ENCODE data around the gene PCDH9. TPM values are rescaled to one million over a fixed set of nuclear protein-coding genes. Genes with fewer than 3 reads are reported as not detected.

Gene PCDH9
- total and polyA plus RNA-seq, 2 of the 4 experiments (the other 2 are of a cell fraction), result 2.2 to 10.2 TPM

DNA sequence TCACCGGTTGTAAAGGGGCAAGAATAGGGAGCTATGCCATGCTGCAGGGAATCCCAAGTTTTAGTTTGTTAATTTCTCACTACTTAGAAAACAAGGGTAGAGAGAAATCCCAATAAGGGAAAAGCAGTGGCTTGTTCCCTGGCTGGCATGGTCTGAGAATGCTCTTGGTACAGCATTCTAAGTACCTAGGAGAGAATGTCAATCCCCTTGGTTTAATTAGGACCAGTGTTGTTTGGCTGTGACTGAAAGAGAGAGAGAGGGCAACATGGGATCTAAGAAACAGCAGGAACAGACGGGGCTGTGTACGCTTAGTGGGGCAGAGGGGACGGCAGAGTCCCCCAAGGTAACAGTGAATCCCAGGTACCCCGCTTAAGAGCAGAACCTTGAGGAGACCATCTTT is 228.8 kb downstream of the PCDH9 start:
- no peak overlapping the region for H3K4me2 ChIP-seq (ENCODE audit: low read depth, low read length)
- no peak overlapping the region for H3K14ac ChIP-seq (replicated peaks; ENCODE audit: low read depth, low read length)
- no CpG with 5 or more reads among the region's 5 CpGs for WGBS, 2 experiments (ENCODE audit: extremely low coverage in 2 of 2, insufficient read length in 1 of 2)
- H3K9me3 ChIP-seq (ENCODE audit: control insufficient read depth, insufficient read depth, low read length), result no peaks in the 10 kb centered on the region
- no peak overlapping the region for H2AK9ac ChIP-seq (replicated peaks; ENCODE audit: low read depth, low read length, poor library complexity)
- intact Hi-C loops (cut with micrococcal nuclease) (no loop called here), in situ Hi-C loops (cut with MboI; ENCODE audit: low sequenced_read_pairs) (no loop called here), dilution Hi-C loops (cut with HindIII; ENCODE audit: low sequenced_read_pairs, unreplicated experiment) (no loop called here)
- TF ChIP-seq, protein P1, sequence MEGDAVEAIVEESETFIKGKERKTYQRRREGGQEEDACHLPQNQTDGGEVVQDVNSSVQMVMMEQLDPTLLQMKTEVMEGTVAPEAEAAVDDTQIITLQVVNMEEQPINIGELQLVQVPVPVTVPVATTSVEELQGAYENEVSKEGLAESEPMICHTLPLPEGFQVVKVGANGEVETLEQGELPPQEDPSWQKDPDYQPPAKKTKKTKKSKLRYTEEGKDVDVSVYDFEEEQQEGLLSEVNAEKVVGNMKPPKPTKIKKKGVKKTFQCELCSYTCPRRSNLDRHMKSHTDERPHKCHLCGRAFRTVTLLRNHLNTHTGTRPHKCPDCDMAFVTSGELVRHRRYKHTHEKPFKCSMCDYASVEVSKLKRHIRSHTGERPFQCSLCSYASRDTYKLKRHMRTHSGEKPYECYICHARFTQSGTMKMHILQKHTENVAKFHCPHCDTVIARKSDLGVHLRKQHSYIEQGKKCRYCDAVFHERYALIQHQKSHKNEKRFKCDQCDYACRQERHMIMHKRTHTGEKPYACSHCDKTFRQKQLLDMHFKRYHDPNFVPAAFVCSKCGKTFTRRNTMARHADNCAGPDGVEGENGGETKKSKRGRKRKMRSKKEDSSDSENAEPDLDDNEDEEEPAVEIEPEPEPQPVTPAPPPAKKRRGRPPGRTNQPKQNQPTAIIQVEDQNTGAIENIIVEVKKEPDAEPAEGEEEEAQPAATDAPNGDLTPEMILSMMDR (conservative IDR thresholded peaks at IDR 0.05; ENCODE audit: low read depth, low read length), result no peak
- no peak for TF ChIP-seq RCOR1 (IDR thresholded peaks at IDR 0.05; ENCODE audit: insufficient replicate concordance, low read length)
- no peak for TF ChIP-seq RFX5 (IDR thresholded peaks at IDR 0.05; ENCODE audit: low read depth, low read length)
- TF ChIP-seq RAD21 (IDR thresholded peaks at IDR 0.05; ENCODE audit: low read length), result no peak
- no peak for TF ChIP-seq POLR2A (IDR thresholded peaks at IDR 0.05; ENCODE audit: low read depth, low read length)
- no peak for TF ChIP-seq MXI1 (IDR thresholded peaks at IDR 0.05; ENCODE audit: borderline replicate concordance, low read depth, low read length)
- TF ChIP-seq, protein P2, sequence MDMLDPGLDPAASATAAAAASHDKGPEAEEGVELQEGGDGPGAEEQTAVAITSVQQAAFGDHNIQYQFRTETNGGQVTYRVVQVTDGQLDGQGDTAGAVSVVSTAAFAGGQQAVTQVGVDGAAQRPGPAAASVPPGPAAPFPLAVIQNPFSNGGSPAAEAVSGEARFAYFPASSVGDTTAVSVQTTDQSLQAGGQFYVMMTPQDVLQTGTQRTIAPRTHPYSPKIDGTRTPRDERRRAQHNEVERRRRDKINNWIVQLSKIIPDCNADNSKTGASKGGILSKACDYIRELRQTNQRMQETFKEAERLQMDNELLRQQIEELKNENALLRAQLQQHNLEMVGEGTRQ (IDR thresholded peaks at IDR 0.05; ENCODE audit: low read depth, low read length), result no peak
- no peak for TF ChIP-seq NFE2L2 (IDR thresholded peaks at IDR 0.05; ENCODE audit: low read depth, low read length)
- no peaks in the 10 kb centered on the region for H3K79me1 ChIP-seq (ENCODE audit: low read depth in 1 of 2, low read length in 2 of 2)
- no peak overlapping the region for H2BK15ac ChIP-seq (ENCODE audit: low read depth, low read length)
- H4K91ac ChIP-seq (ENCODE audit: insufficient read depth, low read depth, low read length), result no peak overlapping the region
- H4K20me1 ChIP-seq (ENCODE audit: insufficient read depth, low read length), result no peaks in the 10 kb centered on the region
- H3K4me1 ChIP-seq (ENCODE audit: control insufficient read depth, insufficient read depth, low read length), result 0 out of 2 replicates have a peak, but pooled peaks cover 3% of the 10 kb centered on the region
- POLR2A ChIA-PET (ENCODE audit: unreplicated experiment), result no interaction called here
- no peak overlapping the region for H4K8ac ChIP-seq (ENCODE audit: low read depth in 2 of 2, low read length in 2 of 2)
- H3K56ac ChIP-seq (ENCODE audit: extremely low read depth, insufficient read depth, low read length), result no peak overlapping the region
- no peak for DNase-seq
- CTCF ChIA-PET, result interaction anchor here (0.6 kb wide), 1 partner anchor 20 kb away, joined by 4 read pairs; no protein-coding TSS in a partner anchor
- no peak overlapping the region for H3K4ac ChIP-seq (ENCODE audit: low read depth, low read length)
- H2BK5ac ChIP-seq (ENCODE audit: low read depth, low read length, poor library complexity, severe bottlenecking), result no peak overlapping the region
- H2AK5ac ChIP-seq (ENCODE audit: low read depth, low read length), result no peak overlapping the region
- no peaks in the 10 kb centered on the region for H3K36me3 ChIP-seq (ENCODE audit: control insufficient read depth, insufficient read depth, low read length)
- no peak overlapping the region for H3K4me3 ChIP-seq (ENCODE audit: insufficient read depth, low read depth, low read length)
- no peak overlapping the region for H2BK120ac ChIP-seq (ENCODE audit: low read depth, low read length)
- H2BK20ac ChIP-seq (ENCODE audit: low read depth, low read length), result no peak overlapping the region
- H3K23ac ChIP-seq (ENCODE audit: low read depth, low read length), result no peak overlapping the region
- H3K27ac ChIP-seq (ENCODE audit: insufficient read depth, low read length), result no peak overlapping the region
- no peak overlapping the region for H3K9ac ChIP-seq (ENCODE audit: low read depth, low read length)
- H3K27me3 ChIP-seq (ENCODE audit: control insufficient read depth, insufficient read depth, low read length), result no peaks in the 10 kb centered on the region
- H2AFZ ChIP-seq (replicated peaks; ENCODE audit: low read length, poor library complexity), result no peak overlapping the region
- H4K5ac ChIP-seq (ENCODE audit: low read depth, low read length), result no peak overlapping the region
- no peak overlapping the region for H3K18ac ChIP-seq (ENCODE audit: low read depth, low read length)
- BruUV-seq (replicated peaks), result no TSS peak
- no peaks in the 10 kb centered on the region for H3K9me1 ChIP-seq (ENCODE audit: insufficient read depth, low read length)
- no peak for ATAC-seq (ENCODE audit: low read depth)

Measured in IMR-90 (cell line).